Measurements from ENCODE around the gene ZCCHC14.

DNA sequence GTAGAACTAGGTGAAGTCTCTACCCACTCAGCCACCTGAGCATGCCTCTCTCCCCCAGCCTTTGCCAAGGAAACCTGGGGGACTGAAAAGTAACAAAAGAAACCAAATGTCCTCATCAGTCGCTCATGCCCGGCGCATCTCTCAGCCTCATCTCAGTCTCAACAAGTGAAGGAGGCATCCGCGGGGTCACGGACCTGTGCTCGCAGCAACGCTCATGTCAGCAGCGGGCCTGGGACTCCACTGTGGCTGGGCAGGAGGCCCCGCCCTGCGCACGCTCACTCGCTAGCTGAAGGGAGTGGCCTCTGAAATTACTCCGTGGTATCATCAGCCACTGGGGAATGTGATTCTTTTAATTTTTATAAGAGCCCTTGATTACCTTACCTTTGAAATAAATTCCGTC, 69.4 kb downstream of the ZCCHC14 start:
- TF ChIP-seq, protein P1, sequence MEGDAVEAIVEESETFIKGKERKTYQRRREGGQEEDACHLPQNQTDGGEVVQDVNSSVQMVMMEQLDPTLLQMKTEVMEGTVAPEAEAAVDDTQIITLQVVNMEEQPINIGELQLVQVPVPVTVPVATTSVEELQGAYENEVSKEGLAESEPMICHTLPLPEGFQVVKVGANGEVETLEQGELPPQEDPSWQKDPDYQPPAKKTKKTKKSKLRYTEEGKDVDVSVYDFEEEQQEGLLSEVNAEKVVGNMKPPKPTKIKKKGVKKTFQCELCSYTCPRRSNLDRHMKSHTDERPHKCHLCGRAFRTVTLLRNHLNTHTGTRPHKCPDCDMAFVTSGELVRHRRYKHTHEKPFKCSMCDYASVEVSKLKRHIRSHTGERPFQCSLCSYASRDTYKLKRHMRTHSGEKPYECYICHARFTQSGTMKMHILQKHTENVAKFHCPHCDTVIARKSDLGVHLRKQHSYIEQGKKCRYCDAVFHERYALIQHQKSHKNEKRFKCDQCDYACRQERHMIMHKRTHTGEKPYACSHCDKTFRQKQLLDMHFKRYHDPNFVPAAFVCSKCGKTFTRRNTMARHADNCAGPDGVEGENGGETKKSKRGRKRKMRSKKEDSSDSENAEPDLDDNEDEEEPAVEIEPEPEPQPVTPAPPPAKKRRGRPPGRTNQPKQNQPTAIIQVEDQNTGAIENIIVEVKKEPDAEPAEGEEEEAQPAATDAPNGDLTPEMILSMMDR (optimal IDR thresholded peaks at IDR 0.05 in 1 of 3, IDR thresholded peaks at IDR 0.05 in 1 of 3, conservative IDR thresholded peaks at IDR 0.05 in 1 of 3; ENCODE audit: extremely low read depth in 1 of 3, insufficient read depth in 2 of 3, low read length in 3 of 3): no peak
- TF ChIP-seq EZH2 (IDR thresholded peaks at IDR 0.05; ENCODE audit: low read length): no peak

All from keratinocyte (primary cell).